ELR (cell line): ENCODE data around the gene MST1.
A peak's percentile ranks its signal among the peaks of the same experiment; 100 is the strongest.
"Not testable (repeated sequence)": the region's sequence is repeated elsewhere in the genome, so short reads cannot be mapped to it uniquely, and the experiment has no call there.

Experiments
- DNase-seq: peaks from one replicate; pipeline ENCODE4 v3.0.0-alpha.2; 2015; ENCODE audit warnings: low read depth

MST1 gene

GRCh38 chr3:49700453-49701128 lies 11.3 kb upstream of the MST1 start:
- DNase-seq = no peak

GRCh38 chr3:49700014-49700413 lies 10.7 kb upstream of the MST1 start:
- DNase-seq = no peak

- DNase-seq = no peak
Measured at GRCh38 chr3:49699281-49699979, 10.2 kb upstream of the MST1 start.

GRCh38 chr3:49695350-49696015 lies 6.2 kb upstream of the MST1 start:
- DNase-seq = not testable (repeated sequence)

GRCh38 chr3:49694409-49695070 lies 5.3 kb upstream of the MST1 start:
- not testable (repeated sequence) for DNase-seq

GRCh38 chr3:49691481-49691880 lies 2.2 kb upstream of the MST1 start:
- DNase-seq = not testable (repeated sequence)

GRCh38 chr3:49690856-49691255 lies 1.6 kb upstream of the MST1 start:
- not testable (repeated sequence) for DNase-seq

- DNase-seq = not testable (repeated sequence)
Measured at GRCh38 chr3:49689908-49690624, 792 bp upstream of the MST1 start.

- DNase-seq = not testable (repeated sequence)
Measured at GRCh38 chr3:49688338-49689045, 782 bp downstream of the MST1 start.

- not testable (repeated sequence) for DNase-seq
Measured at GRCh38 chr3:49687424-49687795, 1.9 kb downstream of the MST1 start.

GRCh38 chr3:49686769-49687423 lies 2.4 kb downstream of the MST1 start:
- DNase-seq = peak; percentile 46

- not testable (repeated sequence) for DNase-seq
Measured at GRCh38 chr3:49686346-49686745, 2.9 kb downstream of the MST1 start.

GRCh38 chr3:49685846-49686245 lies 3.4 kb downstream of the MST1 start:
- not testable (repeated sequence) for DNase-seq

- not testable (repeated sequence) for DNase-seq
Measured at GRCh38 chr3:49685103-49685502, 4.2 kb downstream of the MST1 start.

- DNase-seq = not testable (repeated sequence)
Measured at GRCh38 chr3:49684453-49684852, 4.8 kb downstream of the MST1 start.

- no peak for DNase-seq
Measured at GRCh38 chr3:49683162-49683561, 6.1 kb downstream of the MST1 start.

GRCh38 chr3:49681543-49681942 lies 7.7 kb downstream of the MST1 start:
- DNase-seq = no peak

GRCh38 chr3:49681232-49681522 lies 8.1 kb downstream of the MST1 start:
- DNase-seq = no peak

GRCh38 chr3:49680493-49681231 lies 8.6 kb downstream of the MST1 start:
- DNase-seq = no peak

- DNase-seq = no peak
Measured at GRCh38 chr3:49675912-49676311, 13.4 kb downstream of the MST1 start.
